Hepatocyte (in vitro differentiated cells): ENCODE results near the gene CHRNE. TPM values are rescaled to one million over a fixed set of nuclear protein-coding genes. Genes with fewer than 3 reads are reported as not detected.

ENCODE experiments used
- DNase-seq: peaks from one replicate; pipeline ENCODE4 v3.0.0-alpha.2; 2016; ENCODE audit warnings: low spot score
- H2AFZ ChIP-seq: fragments of 200-600 bp; sonication (generic); 2 replicates; pipeline ENCODE4 v1.6.0; 2016; ENCODE audit warnings: antibody characterized with exemption, mild to moderate bottlenecking
- H3K27ac ChIP-seq: fragments of 200-600 bp; sonication (generic); 2 replicates; pipeline ENCODE4 v1.5.1; 2016; ENCODE audit warnings: mild to moderate bottlenecking
- H3K27me3 ChIP-seq: fragments of 200-600 bp; sonication (generic); 2 replicates; pipeline ENCODE4 v1.6.1; 2016
- H3K36me3 ChIP-seq: fragments of 200-600 bp; sonication (generic); replicated peaks from 2 replicates; pipeline ENCODE4 v1.5.1; 2016; ENCODE audit warnings: low read depth; ENCODE audit not compliant: insufficient read depth
- H3K4me1 ChIP-seq: fragments of 200-600 bp; sonication (generic); 2 replicates; pipeline ENCODE4 v1.5.1; 2016; ENCODE audit warnings: mild to moderate bottlenecking, moderate library complexity; ENCODE audit not compliant: insufficient read depth
- H3K4me2 ChIP-seq: fragments of 200-600 bp; sonication (generic); 2 replicates; pipeline ENCODE4 v1.6.0; 2016
- H3K4me3 ChIP-seq: fragments of 200-600 bp; sonication (generic); 2 replicates; pipeline ENCODE4 v1.5.1; 2016; ENCODE audit warnings: mild to moderate bottlenecking
- H3K79me2 ChIP-seq: fragments of 200-600 bp; sonication (generic); 2 replicates; pipeline ENCODE4 v1.6.0; 2017; ENCODE audit warnings: mild to moderate bottlenecking
- H3K9me2 ChIP-seq: fragments of 200-600 bp; sonication (generic); replicated peaks from 2 replicates; pipeline ENCODE4 v1.6.0; 2017; ENCODE audit warnings: mild to moderate bottlenecking; ENCODE audit not compliant: insufficient read depth
- H3K9me3 ChIP-seq: fragments of 200-600 bp; sonication (generic); 2 replicates; pipeline ENCODE4 v1.5.1; 2016; ENCODE audit warnings: low read depth, mild to moderate bottlenecking
- H4K20me1 ChIP-seq: fragments of 200-600 bp; sonication (generic); 2 replicates; pipeline ENCODE4 v1.6.0; 2016; ENCODE audit warnings: mild to moderate bottlenecking; ENCODE audit not compliant: insufficient read depth, poor library complexity, severe bottlenecking
- EZH2 ChIP-seq: fragments of 200-600 bp; sonication (generic); IDR thresholded peaks from 2 replicates; pipeline ENCODE4 v1.6.1; 2016; ENCODE audit warnings: antibody characterized with exemption, mild to moderate bottlenecking, borderline replicate concordance
- EZH2phosphoT487 ChIP-seq: fragments of 200-600 bp; sonication (generic); IDR thresholded peaks from one replicate; pipeline ENCODE4 v1.6.1; 2018; ENCODE audit warnings: antibody characterized with exemption, mild to moderate bottlenecking, low read depth, moderate library complexity; ENCODE audit not compliant: unreplicated experiment, severe bottlenecking
- WGBS: methylation state at CpG from one replicate; pipeline ENCODE4 v1.1.6; 2016; ENCODE audit warnings: low lambda C conversion rate; ENCODE audit errors: missing lambda C conversion rate; 5-methylcytosine and 5-hydroxymethylcytosine counted together
- polyA plus RNA-seq: library from polyadenylated mRNA; unstranded; fragments of >200 nt; fragmentation: Nextera tagmentation; extraction: Ambion mirVana; gene quantifications from 2 replicates; pipeline ENCODE4 v1.2.1, GENCODE V29; 2016
- total RNA-seq: library from RNA; depleted of rRNA; stranded (reverse); fragments of >200 nt; gene quantifications from 2 replicates; pipeline ENCODE4 v1.2.3, GENCODE V29; 2014
- TF ChIP-seq, protein P1 (sequence below): fragments of 200-600 bp; sonication (generic); IDR thresholded peaks from 2 replicates; pipeline ENCODE4 v1.5.1; 2016; ENCODE audit warnings: antibody characterized with exemption, mild to moderate bottlenecking; ENCODE audit not compliant: poor library complexity

The CHRNE gene
- total and polyA plus RNA-seq, 2 experiments from 2014 or later, result 0.60 to 1.2 TPM

DNA sequence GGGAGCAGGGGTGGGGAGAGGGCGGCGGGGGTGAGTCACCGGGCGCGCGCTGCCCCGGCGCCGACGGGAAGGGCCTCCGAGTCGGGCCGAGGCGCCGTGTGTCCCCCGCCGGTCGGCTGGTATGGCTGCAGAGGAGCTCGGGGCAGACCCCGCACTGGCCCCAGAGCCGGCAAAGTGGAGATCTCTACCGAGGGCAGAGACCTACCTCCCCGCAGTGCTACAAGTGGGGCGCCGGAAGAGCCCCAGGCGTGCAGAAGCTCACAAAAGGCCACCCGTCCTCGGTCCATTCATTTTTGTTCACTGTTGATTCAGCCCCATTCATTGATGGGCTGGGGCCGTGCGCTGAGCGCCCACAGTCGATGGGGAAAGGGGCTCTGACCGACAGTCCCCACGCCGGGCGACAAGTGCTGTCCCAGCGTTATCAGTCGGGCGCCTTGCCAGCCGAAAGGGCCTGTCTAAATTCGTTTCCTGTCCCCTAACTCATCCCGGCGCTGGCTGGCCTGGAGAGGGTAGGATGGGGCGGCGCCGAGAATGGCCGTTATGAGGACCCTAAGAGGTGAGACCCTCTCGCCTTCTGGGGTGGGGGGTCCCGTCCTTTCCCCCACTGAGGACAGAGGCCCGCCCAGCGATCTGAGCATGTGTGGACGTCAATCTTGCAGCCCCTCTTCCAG, 47.3 kb upstream of the CHRNE start:
- peak; percentile 59 for DNase-seq
- TF ChIP-seq, protein P1, sequence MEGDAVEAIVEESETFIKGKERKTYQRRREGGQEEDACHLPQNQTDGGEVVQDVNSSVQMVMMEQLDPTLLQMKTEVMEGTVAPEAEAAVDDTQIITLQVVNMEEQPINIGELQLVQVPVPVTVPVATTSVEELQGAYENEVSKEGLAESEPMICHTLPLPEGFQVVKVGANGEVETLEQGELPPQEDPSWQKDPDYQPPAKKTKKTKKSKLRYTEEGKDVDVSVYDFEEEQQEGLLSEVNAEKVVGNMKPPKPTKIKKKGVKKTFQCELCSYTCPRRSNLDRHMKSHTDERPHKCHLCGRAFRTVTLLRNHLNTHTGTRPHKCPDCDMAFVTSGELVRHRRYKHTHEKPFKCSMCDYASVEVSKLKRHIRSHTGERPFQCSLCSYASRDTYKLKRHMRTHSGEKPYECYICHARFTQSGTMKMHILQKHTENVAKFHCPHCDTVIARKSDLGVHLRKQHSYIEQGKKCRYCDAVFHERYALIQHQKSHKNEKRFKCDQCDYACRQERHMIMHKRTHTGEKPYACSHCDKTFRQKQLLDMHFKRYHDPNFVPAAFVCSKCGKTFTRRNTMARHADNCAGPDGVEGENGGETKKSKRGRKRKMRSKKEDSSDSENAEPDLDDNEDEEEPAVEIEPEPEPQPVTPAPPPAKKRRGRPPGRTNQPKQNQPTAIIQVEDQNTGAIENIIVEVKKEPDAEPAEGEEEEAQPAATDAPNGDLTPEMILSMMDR, result no peak

GRCh38 chr17:4949321-4950074, 46.6 kb upstream of the CHRNE start:
- WGBS, result 2% methylated on average over 20 of the region's 75 CpGs

More for the DNA sequence above, 47.3 kb upstream of the CHRNE start:
- Histone ChIP-seq H3K4me2 (peak overlapping the region; percentile 86), H3K4me3 (peak overlapping the region; percentile 61), H3K36me3 (no peaks in the 10 kb centered on the region), H2AFZ (peak overlapping the region; percentile 72), H3K79me2 (peaks cover 31% of the 10 kb centered on the region), H3K27ac (peak overlapping the region; percentile 100), H3K27me3 (no peaks in the 10 kb centered on the region), H4K20me1 (peaks cover 16% of the 10 kb centered on the region), H3K4me1 (peaks cover 28% of the 10 kb centered on the region), H3K9me3 (no peaks in the 10 kb centered on the region), H3K9me2 (no peaks in the 10 kb centered on the region)
- 7% methylated on average over 33 of the region's 52 CpGs for WGBS

GRCh38 chr17:4948931-4949320, 46.0 kb upstream of the CHRNE start:
- Histone ChIP-seq H3K4me3 (peak overlapping the region; percentile 61), H3K79me2 (peaks cover 43% of the 10 kb centered on the region), H4K20me1 (peaks cover 21% of the 10 kb centered on the region), H3K4me2 (peak overlapping the region; percentile 86), H3K4me1 (peaks cover 31% of the 10 kb centered on the region), H3K9me3 (no peaks in the 10 kb centered on the region), H2AFZ (peak overlapping the region; percentile 72), H3K27me3 (no peaks in the 10 kb centered on the region), H3K36me3 (no peaks in the 10 kb centered on the region), H3K9me2 (no peaks in the 10 kb centered on the region), H3K27ac (peak overlapping the region; percentile 100)
- 0% methylated on average over 17 of the region's 40 CpGs for WGBS
- DNase-seq, result peak; percentile 97
- TF ChIP-seq, protein P1, result no peak
- no peak for TF ChIP-seq EZH2phosphoT487
- no peak for TF ChIP-seq EZH2

More at GRCh38 chr17:4949321-4950074, 46.6 kb upstream of the CHRNE start:
- Histone ChIP-seq H3K4me2 (peak overlapping the region; percentile 86), H3K27me3 (no peaks in the 10 kb centered on the region), H3K36me3 (no peaks in the 10 kb centered on the region), H3K27ac (peak overlapping the region; percentile 100), H3K79me2 (peaks cover 38% of the 10 kb centered on the region), H4K20me1 (peaks cover 21% of the 10 kb centered on the region), H3K9me3 (no peaks in the 10 kb centered on the region), H3K4me1 (peaks cover 31% of the 10 kb centered on the region), H3K4me3 (peak overlapping the region; percentile 61), H3K9me2 (no peaks in the 10 kb centered on the region), H2AFZ (peak overlapping the region; percentile 72)
- DNase-seq, result peak; percentile 92
- TF ChIP-seq EZH2 (no peak), EZH2phosphoT487 (no peak)
- TF ChIP-seq, protein P1, result no peak
